Retinal pigment epithelial cell (primary cell): ENCODE data around the gene CFAP92.

Source experiments
- DNase-seq: peaks from one replicate; pipeline ENCODE4 v3.0.0-alpha.2; 2010; ENCODE audit warnings: low read depth
- H3K4me3 ChIP-seq: 2 replicates; pipeline ENCODE4 v1.5.1; 2011; ENCODE audit warnings: mild to moderate bottlenecking, low read length, control low read depth, moderate library complexity
- CTCF ChIP-seq: conservative IDR thresholded peaks from 2 replicates; pipeline ENCODE4 v1.5.1; 2011; ENCODE audit warnings: low read depth, low read length, control low read depth, inconsistent platforms

Gene CFAP92

GRCh38 chr3:128987302-128988100 lies 6.4 kb downstream of the CFAP92 start:
- H3K4me3 ChIP-seq = no peak overlapping the region
- no peak for TF ChIP-seq CTCF
- no peak for DNase-seq

- TF ChIP-seq CTCF = no peak
- no peak overlapping the region for H3K4me3 ChIP-seq
- no peak for DNase-seq
Observed at GRCh38 chr3:128984596-128984995, 9.3 kb downstream of the CFAP92 start.

- no peak overlapping the region for H3K4me3 ChIP-seq
- no peak for DNase-seq
- no peak for TF ChIP-seq CTCF
Observed at GRCh38 chr3:128983293-128984069, 10.4 kb downstream of the CFAP92 start.

GRCh38 chr3:128975276-128975675 lies 18.6 kb downstream of the CFAP92 start:
- no peak overlapping the region for H3K4me3 ChIP-seq
- no peak for DNase-seq
- no peak for TF ChIP-seq CTCF

GRCh38 chr3:128973988-128974564 lies 19.8 kb downstream of the CFAP92 start:
- no peak for DNase-seq
- TF ChIP-seq CTCF = no peak

GRCh38 chr3:128971421-128972100 lies 22.3 kb downstream of the CFAP92 start:
- TF ChIP-seq CTCF = no peak
- DNase-seq = no peak
- H3K4me3 ChIP-seq = no peak overlapping the region

More at GRCh38 chr3:128973988-128974564, 19.8 kb downstream of the CFAP92 start:
- no peak overlapping the region for H3K4me3 ChIP-seq
